Ishikawa (cell line): ENCODE measurements around the gene DOCK1.

Experiments used
- CEBPB ChIP-seq: IDR thresholded peaks from 2 replicates; pipeline ENCODE4 v1.6.1; 2012
- CREB1 ChIP-seq: IDR thresholded peaks from 2 replicates; pipeline ENCODE4 v1.6.1; 2012; ENCODE audit warnings: low read depth
- EGR1 ChIP-seq: IDR thresholded peaks from 2 replicates; pipeline ENCODE4 v1.6.1; 2012
- EP300 ChIP-seq: IDR thresholded peaks from 2 replicates; pipeline ENCODE4 v1.6.1; 2012; ENCODE audit warnings: borderline replicate concordance
- NFIC ChIP-seq: IDR thresholded peaks from 2 replicates; pipeline ENCODE4 v1.6.1; 2012
- RAD21 ChIP-seq: IDR thresholded peaks from 2 replicates; pipeline ENCODE4 v1.6.1; 2012; ENCODE audit warnings: low read depth
- TF ChIP-seq, protein P1 (sequence below): IDR thresholded peaks from 2 replicates; pipeline ENCODE4 v1.6.1; 2012; ENCODE audit warnings: low read depth, mild to moderate bottlenecking
- TF ChIP-seq, protein P2 (sequence below): IDR thresholded peaks from 2 replicates; pipeline ENCODE4 v1.6.1; 2012

DNA sequence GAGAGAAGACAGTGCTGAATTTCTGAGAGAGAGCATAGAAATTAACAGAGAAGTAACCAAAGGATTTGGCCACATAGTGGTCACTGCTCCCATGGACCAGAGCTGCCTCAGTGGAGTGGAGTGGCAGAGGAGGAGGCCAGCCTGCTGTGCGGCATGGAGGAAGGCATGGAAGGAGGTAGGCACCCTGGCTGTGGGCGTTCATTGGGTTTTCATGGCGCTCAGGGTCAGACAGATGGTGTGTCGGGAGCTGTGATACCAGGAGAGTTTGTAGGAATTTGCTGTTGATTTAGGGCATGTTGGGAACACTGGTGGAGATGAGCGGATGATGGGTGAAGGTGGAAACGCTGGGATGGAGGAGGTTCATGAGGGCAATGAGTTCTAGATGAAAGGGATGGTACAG is 370.0 kb downstream of the DOCK1 start:
- no peak for TF ChIP-seq CREB1
- TF ChIP-seq EGR1 = no peak
- no peak for TF ChIP-seq RAD21
- TF ChIP-seq, protein P1, sequence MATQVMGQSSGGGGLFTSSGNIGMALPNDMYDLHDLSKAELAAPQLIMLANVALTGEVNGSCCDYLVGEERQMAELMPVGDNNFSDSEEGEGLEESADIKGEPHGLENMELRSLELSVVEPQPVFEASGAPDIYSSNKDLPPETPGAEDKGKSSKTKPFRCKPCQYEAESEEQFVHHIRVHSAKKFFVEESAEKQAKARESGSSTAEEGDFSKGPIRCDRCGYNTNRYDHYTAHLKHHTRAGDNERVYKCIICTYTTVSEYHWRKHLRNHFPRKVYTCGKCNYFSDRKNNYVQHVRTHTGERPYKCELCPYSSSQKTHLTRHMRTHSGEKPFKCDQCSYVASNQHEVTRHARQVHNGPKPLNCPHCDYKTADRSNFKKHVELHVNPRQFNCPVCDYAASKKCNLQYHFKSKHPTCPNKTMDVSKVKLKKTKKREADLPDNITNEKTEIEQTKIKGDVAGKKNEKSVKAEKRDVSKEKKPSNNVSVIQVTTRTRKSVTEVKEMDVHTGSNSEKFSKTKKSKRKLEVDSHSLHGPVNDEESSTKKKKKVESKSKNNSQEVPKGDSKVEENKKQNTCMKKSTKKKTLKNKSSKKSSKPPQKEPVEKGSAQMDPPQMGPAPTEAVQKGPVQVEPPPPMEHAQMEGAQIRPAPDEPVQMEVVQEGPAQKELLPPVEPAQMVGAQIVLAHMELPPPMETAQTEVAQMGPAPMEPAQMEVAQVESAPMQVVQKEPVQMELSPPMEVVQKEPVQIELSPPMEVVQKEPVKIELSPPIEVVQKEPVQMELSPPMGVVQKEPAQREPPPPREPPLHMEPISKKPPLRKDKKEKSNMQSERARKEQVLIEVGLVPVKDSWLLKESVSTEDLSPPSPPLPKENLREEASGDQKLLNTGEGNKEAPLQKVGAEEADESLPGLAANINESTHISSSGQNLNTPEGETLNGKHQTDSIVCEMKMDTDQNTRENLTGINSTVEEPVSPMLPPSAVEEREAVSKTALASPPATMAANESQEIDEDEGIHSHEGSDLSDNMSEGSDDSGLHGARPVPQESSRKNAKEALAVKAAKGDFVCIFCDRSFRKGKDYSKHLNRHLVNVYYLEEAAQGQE = no peak
- TF ChIP-seq, protein P2, sequence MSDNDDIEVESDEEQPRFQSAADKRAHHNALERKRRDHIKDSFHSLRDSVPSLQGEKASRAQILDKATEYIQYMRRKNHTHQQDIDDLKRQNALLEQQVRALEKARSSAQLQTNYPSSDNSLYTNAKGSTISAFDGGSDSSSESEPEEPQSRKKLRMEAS = no peak
- no peak for TF ChIP-seq EP300
- no peak for TF ChIP-seq CEBPB
- no peak for TF ChIP-seq NFIC
